K562 (cell line): ENCODE data around the gene USP49. TPM values are rescaled to one million over a fixed set of nuclear protein-coding genes. Genes with fewer than 3 reads are reported as not detected.

ENCODE experiments used
- C11orf30 ChIP-seq: fragments of 450-650 bp; IDR thresholded peaks from 2 replicates; pipeline ENCODE4 v1.6.1; 2016; ENCODE audit warnings: low read depth, mild to moderate bottlenecking
- COPS2 ChIP-seq: fragments of 450-650 bp; conservative IDR thresholded peaks from 2 replicates; pipeline ENCODE4 v1.6.1; 2016; ENCODE audit warnings: mild to moderate bottlenecking, moderate library complexity
- DACH1 ChIP-seq: fragments of 450-650 bp; IDR thresholded peaks from 2 replicates; pipeline ENCODE4 v1.6.1; 2018; ENCODE audit not compliant: partially characterized antibody
- DIDO1 ChIP-seq: fragments of 450-650 bp; IDR thresholded peaks from 2 replicates; pipeline ENCODE4 v1.6.1; 2016; ENCODE audit warnings: low read depth, missing biosample characterization, missing genetic modification characterization
- EZH2 ChIP-seq: IDR thresholded peaks from 2 replicates; pipeline ENCODE4 v1.6.1; 2012; ENCODE audit warnings: low read depth, mild to moderate bottlenecking, inconsistent platforms, low read length, borderline replicate concordance
- GATAD2A ChIP-seq: fragments of 450-650 bp; IDR thresholded peaks from 2 replicates; pipeline ENCODE4 v1.6.1; 2017
- HLTF ChIP-seq: fragments of 450-650 bp; IDR thresholded peaks from 2 replicates; pipeline ENCODE4 v1.6.1; 2016
- NFE2 ChIP-seq: IDR thresholded peaks from 2 replicates; pipeline ENCODE4 v1.6.1; 2014; ENCODE audit warnings: antibody characterized with exemption, low read depth
- NFIC ChIP-seq: fragments of 450-650 bp; IDR thresholded peaks from 2 replicates; pipeline ENCODE4 v1.6.1; 2017; ENCODE audit warnings: mild to moderate bottlenecking, inconsistent platforms
- RFX1 ChIP-seq: fragments of 450-650 bp; IDR thresholded peaks from 2 replicates; pipeline ENCODE4 v1.6.1; 2016; ENCODE audit warnings: mild to moderate bottlenecking, moderate library complexity
- RFX7 ChIP-seq: fragments of 250-450 bp; sonication (Bioruptor Pico); IDR thresholded peaks from 2 replicates; pipeline ENCODE4 v1.5.1; 2021; ENCODE audit warnings: mild to moderate bottlenecking
- SMARCB1 ChIP-seq: IDR thresholded peaks from 2 replicates; pipeline ENCODE4 v1.6.1; 2011; ENCODE audit warnings: improper control_type of control experiment, low read depth; ENCODE audit not compliant: insufficient read length
- THRB ChIP-seq: fragments of 450-650 bp; formaldehyde crosslinking; conservative IDR thresholded peaks from 2 replicates; pipeline ENCODE4 v1.4.0; 2022; ENCODE audit warnings: mild to moderate bottlenecking, missing genetic modification characterization
- TSC22D4 ChIP-seq: fragments of 450-650 bp; IDR thresholded peaks from 2 replicates; pipeline ENCODE4 v1.6.1; 2016; ENCODE audit warnings: missing genetic modification characterization, missing biosample characterization, control low read depth
- TSHZ1 ChIP-seq: fragments of 250-450 bp; sonication (Bioruptor Pico); IDR thresholded peaks from 2 replicates; pipeline ENCODE4 v1.4.0; 2020; ENCODE audit warnings: mild to moderate bottlenecking, moderate library complexity
- ZHX1 ChIP-seq: fragments of 150-350 bp; conservative IDR thresholded peaks from 2 replicates; pipeline ENCODE4 v1.6.1; 2014; ENCODE audit warnings: low read length
- ZNF395 ChIP-seq: fragments of 200-800 bp; sonication (Bioruptor generic); IDR thresholded peaks from 2 replicates; pipeline ENCODE4 v1.6.1; 2017; ENCODE audit warnings: missing genetic modification characterization, missing compliant biosample characterization
- ZNF583 ChIP-seq: fragments of 250-450 bp; sonication (Bioruptor Pico); IDR thresholded peaks from 2 replicates; pipeline ENCODE4 v1.4.0; 2020
- ZNF584 ChIP-seq: fragments of 200-800 bp; sonication (Bioruptor generic); IDR thresholded peaks from 2 replicates; pipeline ENCODE4 v1.6.1; 2016; ENCODE audit warnings: low read depth, mild to moderate bottlenecking, missing genetic modification characterization, missing compliant biosample characterization
- ZNF77 ChIP-seq: fragments of 250-450 bp; sonication (Bioruptor Pico); IDR thresholded peaks from 2 replicates; pipeline ENCODE4 v1.5.0; 2020
- polyA plus RNA-seq, 8 experiments: library from polyadenylated mRNA; depleted of rRNA in 4 of 8; stranded (reverse) in 5 of 8; unstranded in 3 of 8; fragments of >200 nt; fragmentation: Nextera tagmentation in 2 of 8; fragmentation: Illumina TruSeq in 1 of 8; extraction: Ambion mirVana in 2 of 8; extraction: Trizol in 1 of 8; gene quantifications; 2 replicates each; pipeline versions ENCODE4 v1.2.1 to v1.2.3, GENCODE V29; 2011 to 2014; ENCODE audit warnings: inconsistent platforms in 1 of 8, missing spikeins in 1 of 8
- total RNA-seq, 7 experiments: library from RNA; depleted of rRNA in 6 of 7; stranded (reverse); fragments of >200 nt in 6 of 7; fragmentation: Illumina TruSeq in 2 of 7; extraction: Trizol in 2 of 7; gene quantifications; 2 replicates each; pipeline versions ENCODE4 v1.2.1 to v1.2.3, GENCODE V29; 2011 to 2021; ENCODE audit warnings: low replicate concordance in 1 of 7

USP49 gene
- total and polyA plus RNA-seq, 9 of the 15 experiments (the other 6 are each of a cell fraction or from before 2014, with no cell fraction given) = 1.0 to 9.9 (median 6.5) TPM

GRCh38 chr6:41894366-41895299 is 542 bp downstream of the USP49 start (continued):
- TF ChIP-seq ZNF584 (no peak), C11orf30 (no peak), ZHX1 (no peak), RFX7 (CRISPR knock-in tag) (no peak), TSHZ1 (CRISPR knock-in tag) (no peak), DIDO1 (tag) (no peak; the same call in 1 of the 2 replicates), NFIC (no peak), ZNF77 (CRISPR knock-in tag) (no peak), HLTF (0 out of 2 replicates have a peak, but pooled peaks have one; percentile 69), RFX1 (no peak), EZH2 (no peak), SMARCB1 (no peak), ZNF583 (CRISPR knock-in tag) (no peak), COPS2 (no peak), ZNF395 (CRISPR knock-in tag) (no peak), THRB (peak; percentile 52; the same call in 1 of the 2 replicates), GATAD2A (peak; percentile 58; the same call in 1 of the 2 replicates), DACH1 (no peak), TSC22D4 (no peak), NFE2 (no peak)
